GM21529 (cell line): ENCODE results near the gene MC2R.

Experiments used
- ATAC-seq: cut with Tn5 transposase; IDR thresholded peaks from one replicate; pipeline ENCODE4 v1.9.1; 2021; ENCODE audit not compliant: unreplicated experiment

The MC2R gene

GRCh38 chr18:13915391-13915790, at the start of gene MC2R:
MC2R (minus strand) TSS chr18:13915536; CDS start chr18:13885518, 30,018 bp downstream.
- ATAC-seq, result no peak

GRCh38 chr18:13945811-13946210, 30.5 kb upstream of the MC2R start:
- ATAC-seq, result no peak

GRCh38 chr18:13943338-13943737, 28.0 kb upstream of the MC2R start:
- ATAC-seq, result no peak

- no peak for ATAC-seq
Measured at GRCh38 chr18:13940326-13940725, 25.0 kb upstream of the MC2R start.

- ATAC-seq, result no peak
Measured at GRCh38 chr18:13934676-13935075, 19.3 kb upstream of the MC2R start.

- ATAC-seq, result no peak
Measured at GRCh38 chr18:13934058-13934457, 18.7 kb upstream of the MC2R start.

- ATAC-seq, result no peak
Measured at GRCh38 chr18:13932285-13933025, 17.1 kb upstream of the MC2R start.

GRCh38 chr18:13930964-13931363, 15.6 kb upstream of the MC2R start:
- ATAC-seq, result no peak

GRCh38 chr18:13923221-13923620, 7.9 kb upstream of the MC2R start:
- ATAC-seq, result no peak

GRCh38 chr18:13918898-13919297, 3.6 kb upstream of the MC2R start:
- ATAC-seq, result no peak

GRCh38 chr18:13917401-13917800, 2.1 kb upstream of the MC2R start:
- no peak for ATAC-seq

- no peak for ATAC-seq
Measured at GRCh38 chr18:13916559-13916958, 1.2 kb upstream of the MC2R start.

- no peak for ATAC-seq
Measured at GRCh38 chr18:13915995-13916431, 677 bp upstream of the MC2R start.

- no peak for ATAC-seq
Measured at GRCh38 chr18:13914756-13915155, 580 bp downstream of the MC2R start.

- ATAC-seq, result no peak
Measured at GRCh38 chr18:13914170-13914569, 1.2 kb downstream of the MC2R start.

- no peak for ATAC-seq
Measured at GRCh38 chr18:13913205-13913604, 2.1 kb downstream of the MC2R start.

- no peak for ATAC-seq
Measured at GRCh38 chr18:13912601-13913000, 2.7 kb downstream of the MC2R start.

GRCh38 chr18:13910986-13911385, 4.3 kb downstream of the MC2R start:
- no peak for ATAC-seq

- no peak for ATAC-seq
Measured at GRCh38 chr18:13910501-13910900, 4.8 kb downstream of the MC2R start.

- ATAC-seq, result no peak
Measured at GRCh38 chr18:13909141-13909940, 6.0 kb downstream of the MC2R start.

- no peak for ATAC-seq
Measured at GRCh38 chr18:13900633-13901032, 14.7 kb downstream of the MC2R start.

- ATAC-seq, result no peak
Measured at GRCh38 chr18:13895505-13896033, 19.8 kb downstream of the MC2R start.
